H1 (cell line): ENCODE measurements around the gene DNMT1. TPM values are rescaled to one million over a fixed set of nuclear protein-coding genes. Genes with fewer than 3 reads are reported as not detected.

Experiments used
- CTCF ChIA-PET: fragments of 300-600 bp; sonication (Branson Sonifier 250); formaldehyde crosslinking; loops from one replicate; lab custom pipeline; 2021; ENCODE audit not compliant: partially characterized antibody; lab: Charles Lee
- POLR2A ChIA-PET: fragments of 300-600 bp; sonication (Branson Sonifier 250); formaldehyde crosslinking; loops from one replicate; lab custom pipeline; 2021; ENCODE audit warnings: inconsistent platforms; ENCODE audit not compliant: partially characterized antibody; lab: Charles Lee
- DNase-seq, 2 experiments: peaks; one replicate each; pipeline versions ENCODE4 v3.0.0 to v3.0.0-alpha.2; 2010 to 2022; ENCODE audit warnings: low spot score in 2 of 2, low read depth in 1 of 2, mixed read lengths in 1 of 2
- FAIRE-seq: peaks from 2 replicates; lab custom pipeline; 2011; peaks lifted over from hg19 to GRCh38; lab: Jason Lieb, UNC
- H2AFZ ChIP-seq: 2 replicates; pipeline ENCODE4 v1.8.1; 2012; ENCODE audit warnings: low read length, inconsistent platforms
- H2AK5ac ChIP-seq: 2 replicates; pipeline ENCODE4 v1.6.1; 2013; ENCODE audit warnings: low read depth, low read length
- H2BK120ac ChIP-seq: replicated peaks from 2 replicates; pipeline ENCODE3; 2013; ENCODE audit warnings: low read depth, low read length, inconsistent platforms
- H2BK12ac ChIP-seq: 2 replicates; pipeline ENCODE4 v1.6.1; 2013; ENCODE audit warnings: low read depth, low read length
- H2BK15ac ChIP-seq: 2 replicates; pipeline ENCODE4 v1.6.1; 2013; ENCODE audit warnings: low read length
- H2BK20ac ChIP-seq: 2 replicates; pipeline ENCODE4 v1.6.1; 2013; ENCODE audit warnings: low read length
- H2BK5ac ChIP-seq: 2 replicates; pipeline ENCODE4 v1.6.1; 2013; ENCODE audit warnings: low read depth, low read length
- H3K14ac ChIP-seq: 2 replicates; pipeline ENCODE4 v1.6.1; 2013; ENCODE audit warnings: inconsistent platforms; ENCODE audit not compliant: insufficient read length
- H3K18ac ChIP-seq: 2 replicates; pipeline ENCODE4 v1.6.1; 2013; ENCODE audit warnings: low read length; ENCODE audit errors: extremely low read depth
- H3K23ac ChIP-seq: 2 replicates; pipeline ENCODE4 v1.6.1; 2013; ENCODE audit warnings: inconsistent platforms; ENCODE audit not compliant: insufficient read length
- H3K23me2 ChIP-seq: 2 replicates; pipeline ENCODE4 v1.6.1; 2013; ENCODE audit warnings: low read depth, low read length
- H3K27ac ChIP-seq: 2 replicates; pipeline ENCODE4 v1.6.1; 2011; ENCODE audit warnings: low read depth, low read length, inconsistent platforms
- H3K27me3 ChIP-seq, 4 experiments: replicated peaks in 1 of 4; 1 replicate in 1 of 4; 2 replicates in 3 of 4; pipeline versions ENCODE4 v1.6.1 to v1.8.1; 2011 to 2013; ENCODE audit warnings: low read length in 3 of 4, mild to moderate bottlenecking in 3 of 4, inconsistent platforms in 2 of 4, mixed read lengths in 2 of 4, moderate library complexity in 1 of 4; ENCODE audit not compliant: control insufficient read depth in 3 of 4, insufficient read depth in 3 of 4; ENCODE audit errors: extremely low read depth in 1 of 4
- H3K36me3 ChIP-seq, 4 experiments: 2 replicates each; pipeline versions ENCODE4 v1.6.1 to v1.8.1; 2011 to 2013; ENCODE audit warnings: mild to moderate bottlenecking in 4 of 4, low read length in 3 of 4, moderate library complexity in 2 of 4, control low read depth in 1 of 4, inconsistent platforms in 1 of 4; ENCODE audit not compliant: insufficient read depth in 4 of 4, control insufficient read depth in 2 of 4
- H3K4ac ChIP-seq: replicated peaks from 2 replicates; pipeline ENCODE3; 2013; ENCODE audit warnings: low read length, low read depth, mixed read lengths, inconsistent platforms; ENCODE audit not compliant: insufficient read length
- H3K4me1 ChIP-seq, 4 experiments: replicated peaks in 1 of 4; 1 replicate in 1 of 4; 2 replicates in 3 of 4; pipeline versions ENCODE4 v1.6.1 to v1.8.1; 2011 to 2013; ENCODE audit warnings: low read length in 3 of 4, inconsistent platforms in 2 of 4, mixed read lengths in 1 of 4; ENCODE audit not compliant: insufficient read depth in 4 of 4, control insufficient read depth in 3 of 4
- H3K4me2 ChIP-seq, 2 experiments: 2 replicates each; pipeline versions ENCODE4 v1.6.1 to v1.8.1; 2011 to 2013; ENCODE audit warnings: low read depth in 2 of 2, low read length in 2 of 2, control low read depth in 1 of 2, inconsistent platforms in 1 of 2, mild to moderate bottlenecking in 1 of 2; ENCODE audit not compliant: insufficient read depth in 1 of 2
- H3K4me3 ChIP-seq, 4 experiments: fragments of 200-600, 300-600 bp in 1 of 4; sonication (generic), shearing (Covaris generic), sonication (Bioruptor Twin) in 1 of 4; 2 replicates each; pipeline versions ENCODE4 v1.5.1 to v1.8.1; 2011 to 2016; ENCODE audit warnings: low read length in 4 of 4, low read depth in 3 of 4, control low read depth in 2 of 4, inconsistent platforms in 2 of 4, mild to moderate bottlenecking in 2 of 4, mixed read lengths in 1 of 4, moderate library complexity in 1 of 4; ENCODE audit not compliant: insufficient read depth in 2 of 4; ENCODE audit errors: extremely low read depth in 1 of 4
- H3K56ac ChIP-seq: replicated peaks from 2 replicates; pipeline ENCODE3; 2013; ENCODE audit warnings: low read depth, mild to moderate bottlenecking, mixed read lengths, low read length, inconsistent platforms; ENCODE audit not compliant: insufficient read length
- H3K79me1 ChIP-seq: 2 replicates; pipeline ENCODE4 v1.6.1; 2013; ENCODE audit warnings: low read depth, low read length, control low read depth
- H3K79me2 ChIP-seq, 2 experiments: 2 replicates each; pipeline versions ENCODE4 v1.6.1 to v1.8.1; 2012 to 2013; ENCODE audit warnings: low read length in 2 of 2, mild to moderate bottlenecking in 2 of 2, inconsistent platforms in 1 of 2; ENCODE audit not compliant: insufficient read depth in 2 of 2, control insufficient read depth in 1 of 2
- H3K9ac ChIP-seq, 4 experiments: replicated peaks in 1 of 4; 1 replicate in 1 of 4; 2 replicates in 3 of 4; pipeline versions ENCODE4 v1.6.1 to v1.8.1; 2011 to 2013; ENCODE audit warnings: low read depth in 3 of 4, low read length in 3 of 4, control low read depth in 2 of 4, mild to moderate bottlenecking in 2 of 4, moderate library complexity in 2 of 4, inconsistent platforms in 1 of 4; ENCODE audit errors: extremely low read depth in 1 of 4
- H3K9me3 ChIP-seq, 2 experiments: 2 replicates each; pipeline versions ENCODE4 v1.6.1 to v1.8.1; 2012 to 2013; ENCODE audit warnings: mild to moderate bottlenecking in 2 of 2, moderate library complexity in 2 of 2, control low read depth in 1 of 2, inconsistent platforms in 1 of 2, low read depth in 1 of 2, low read length in 1 of 2, mixed read lengths in 1 of 2; ENCODE audit not compliant: insufficient read depth in 2 of 2
- H4K20me1 ChIP-seq, 2 experiments: replicated peaks in 1 of 2; 2 replicates each; pipeline versions ENCODE3 to v1.8.1; 2011 to 2013; ENCODE audit warnings: inconsistent platforms in 2 of 2, low read length in 2 of 2, mild to moderate bottlenecking in 1 of 2; ENCODE audit not compliant: insufficient read depth in 2 of 2, control insufficient read depth in 1 of 2
- H4K5ac ChIP-seq: 2 replicates; pipeline ENCODE4 v1.6.1; 2013; ENCODE audit warnings: low read length, low read depth, mixed read lengths, inconsistent platforms; ENCODE audit not compliant: insufficient read length
- H4K8ac ChIP-seq: 2 replicates; pipeline ENCODE4 v1.8.0; 2013; ENCODE audit warnings: mild to moderate bottlenecking, moderate library complexity, low read length, inconsistent platforms; ENCODE audit not compliant: insufficient read depth; ENCODE audit errors: extremely low read depth
- H4K91ac ChIP-seq: replicated peaks from 2 replicates; pipeline ENCODE3; 2013; ENCODE audit warnings: low read length, mixed read lengths, inconsistent platforms; ENCODE audit not compliant: insufficient read length
- EP300 ChIP-seq, 2 experiments: IDR thresholded peaks; 1 replicate in 1 of 2; 2 replicates in 1 of 2; pipeline ENCODE4 v1.6.1; 2011 to 2012; ENCODE audit warnings: low read depth in 2 of 2, low read length in 2 of 2, mild to moderate bottlenecking in 2 of 2, borderline replicate concordance in 1 of 2, inconsistent platforms in 1 of 2, moderate library complexity in 1 of 2
- KDM1A ChIP-seq: fragments of 200-600, 300-600 bp; sonication (generic); IDR thresholded peaks from 2 replicates; pipeline ENCODE4 v1.7.1; 2016; ENCODE audit warnings: mild to moderate bottlenecking, low read length, borderline replicate concordance
- NANOG ChIP-seq: IDR thresholded peaks from 2 replicates; pipeline ENCODE4 v1.6.1; 2011; ENCODE audit warnings: low read length, low read depth, mild to moderate bottlenecking, inconsistent platforms; ENCODE audit not compliant: insufficient read depth, poor library complexity, severe bottlenecking
- POLR2AphosphoS5 ChIP-seq: IDR thresholded peaks from 2 replicates; pipeline ENCODE4 v1.6.1; 2011; ENCODE audit warnings: low read depth, low read length
- SIN3A ChIP-seq, 2 experiments: IDR thresholded peaks in 1 of 2; conservative IDR thresholded peaks in 1 of 2; 2 replicates each; pipeline ENCODE4 v1.6.1; 2011 to 2012; ENCODE audit warnings: low read length in 2 of 2, improper control_type of control experiment in 1 of 2, low read depth in 1 of 2, mild to moderate bottlenecking in 1 of 2
- WGBS, 2 experiments: shearing (Covaris generic) in 1 of 2; methylation state at CpG; one replicate each; pipeline versions ENCODE4 v1.1.6 to v1.1.7; 2013 to 2015; ENCODE audit warnings: low lambda C conversion rate in 2 of 2, mixed read lengths in 2 of 2, inconsistent platforms in 1 of 2, low coverage in 1 of 2, missing lambda C conversion rate in 1 of 2; ENCODE audit not compliant: insufficient replicate concordance in 2 of 2, insufficient coverage in 1 of 2, insufficient read length in 1 of 2; ENCODE audit errors: extremely low coverage in 1 of 2, missing lambda C conversion rate in 1 of 2; 5-methylcytosine and 5-hydroxymethylcytosine counted together
- polyA plus RNA-seq, 7 experiments: library from polyadenylated mRNA; depleted of rRNA in 3 of 7; stranded (reverse) in 5 of 7; unstranded in 2 of 7; fragments of >200 nt in 5 of 7; fragments of 200-250 nt in 2 of 7; gene quantifications; 1 replicate in 5 of 7; 2 replicates in 1 of 7; 4 replicates in 1 of 7; pipeline versions ENCODE4 v1.2.1 to v1.2.3, GENCODE V29; 2011 to 2013; ENCODE audit warnings: missing spikeins in 2 of 7, mixed read lengths in 2 of 7
- total RNA-seq: library from RNA; stranded (reverse); fragmentation: NEBNext Ultra II Directional; extraction: Animal tissue kit (Norgen Biotek cat#: 25700); gene quantifications from 2 replicates; pipeline ENCODE4 v1.2.1, GENCODE V29; 2021

The DNMT1 gene
- total and polyA plus RNA-seq, 2 of the 8 experiments (the other 6 are each of a cell fraction or from before 2014, with no cell fraction given): 101 to 210 TPM

GRCh38 chr19:10088949-10089554 lies 105.7 kb downstream of the DNMT1 start:
- no peak overlapping the region for H3K4me3 ChIP-seq
- DNase-seq: no peak
- no peak overlapping the region for H4K5ac ChIP-seq
- H2BK20ac ChIP-seq: no peak overlapping the region
- H3K23ac ChIP-seq: no peak overlapping the region
- peaks cover 0 to 2% (median 0%) of the 10 kb centered on the region in 4 experiments; a peak in 1 of 7 replicates for H3K27me3 ChIP-seq
- no peak overlapping the region for H2BK120ac ChIP-seq
- H3K9ac ChIP-seq: no peak overlapping the region
- ChIA-PET CTCF (interaction anchor here (0.6 to 1.5 kb wide), 3 partner anchors 11 to 1598 kb away, joined by 3 to 8 read pairs (median 3); no protein-coding TSS in a partner anchor), POLR2A (interaction anchor here (0.6 to 15.1 kb wide), 3 partner anchors 23 to 173 kb away, joined by 4 to 240 read pairs (median 4); partner anchors contain the start of genes P2RY11 and PPAN)
- WGBS, 2 experiments: 82% methylated on average over 6 of the region's 6 CpGs; no CpG with 5 or more reads in 1 of the 2 experiments
- H3K36me3 ChIP-seq: peaks cover 0 to 3% (median 1%) of the 10 kb centered on the region in 4 experiments; a peak in 2 of 8 replicates
- no peak overlapping the region for H3K56ac ChIP-seq
- H3K14ac ChIP-seq: no peak overlapping the region
- H3K4me1 ChIP-seq: peaks cover 0 to 4% (median 3%) of the 10 kb centered on the region in 4 experiments; a peak in 4 of 7 replicates
- no peak overlapping the region for H2AFZ ChIP-seq
- H4K91ac ChIP-seq: no peak overlapping the region
- H3K4ac ChIP-seq: no peak overlapping the region
- H2BK5ac ChIP-seq: no peak overlapping the region
- no peaks in the 10 kb centered on the region for H3K9me3 ChIP-seq
- no peak overlapping the region for H3K18ac ChIP-seq
- H3K79me1 ChIP-seq: no peaks in the 10 kb centered on the region
- no peak overlapping the region for H3K27ac ChIP-seq
- H4K8ac ChIP-seq: no peak overlapping the region; the same call in 1 of the 2 replicates
- peaks cover 13% of the 10 kb centered on the region; the same call in 1 of the 2 replicates for H3K23me2 ChIP-seq
- peaks cover 0 to 7% of the 10 kb centered on the region in 2 experiments for H4K20me1 ChIP-seq
- FAIRE-seq: no peak
- no peak overlapping the region for H3K4me2 ChIP-seq
- no peak for TF ChIP-seq POLR2AphosphoS5
- no peak for TF ChIP-seq NANOG
- TF ChIP-seq KDM1A: 0 out of 2 replicates have a peak, but pooled peaks have one; percentile 32
- no peak for TF ChIP-seq EP300 (IDR thresholded peaks at IDR 0.05; ENCODE audit: borderline replicate concordance in 1 of 2, low read depth in 2 of 2, low read length in 2 of 2)
- no peak for TF ChIP-seq SIN3A (conservative IDR thresholded peaks at IDR 0.05 in 1 of 2, IDR thresholded peaks at IDR 0.05 in 1 of 2; ENCODE audit: low read depth in 1 of 2, low read length in 2 of 2)
- no peak overlapping the region for H2BK12ac ChIP-seq
- H3K79me2 ChIP-seq: no peaks in the 10 kb centered on the region
- no peak overlapping the region for H2AK5ac ChIP-seq
- H2BK15ac ChIP-seq: no peak overlapping the region
